Activated CD8-positive, alpha-beta T cell treated with anti-CD3 and anti-CD28 coated beads, Interleukin-2, amount 10 ng/mL, durations not matched to agents 7 days and 5 days (primary cell): ENCODE results near the gene ZFYVE9. TPM values are rescaled to one million over a fixed set of nuclear protein-coding genes. Genes with fewer than 3 reads are reported as not detected.
"Not testable (repeated sequence)": the region's sequence is repeated elsewhere in the genome, so short reads cannot be mapped to it uniquely, and the experiment has no call there.

Source experiments
- ATAC-seq: fragments of 150-1000 bp; cut with Tn5 transposase; one replicate; pipeline ENCODE4 v1.10.0; 2021; ENCODE audit warnings: moderate library complexity
- CTCF ChIA-PET: fragments of 350-600 bp; sonication (Branson Sonifier 250); formaldehyde crosslinking; loops from one replicate; lab custom pipeline; 2021; ENCODE audit warnings: antibody characterized with exemption; lab: Charles Lee
- POLR2A ChIA-PET: fragments of 350-600 bp; sonication (Branson Sonifier 250); formaldehyde crosslinking; loops from one replicate; lab custom pipeline; 2021; ENCODE audit warnings: antibody characterized with exemption; lab: Charles Lee
- DNase-seq: peaks from one replicate; pipeline ENCODE4 v3.0.0-alpha.2; 2020
- H3K27ac Mint-ChIP-seq: one replicate; pipeline ENCODE4 v1.8.0; 2021; ENCODE audit warnings: mild to moderate bottlenecking, mixed read lengths
- H3K27me3 Mint-ChIP-seq: one replicate; pipeline ENCODE4 v1.8.0; 2021; ENCODE audit warnings: low read depth, mixed read lengths
- H3K36me3 Mint-ChIP-seq: one replicate; pipeline ENCODE4 v1.8.0; 2021; ENCODE audit warnings: low read depth, mixed read lengths
- H3K4me1 Mint-ChIP-seq: one replicate; pipeline ENCODE4 v1.8.0; 2021; ENCODE audit warnings: low read depth, mixed read lengths
- H3K4me3 Mint-ChIP-seq: one replicate; pipeline ENCODE4 v1.8.0; 2021; ENCODE audit warnings: mild to moderate bottlenecking, mixed read lengths
- H3K9me3 Mint-ChIP-seq: one replicate; pipeline ENCODE4 v1.8.0; 2022; ENCODE audit warnings: mixed read lengths; ENCODE audit not compliant: insufficient read depth
- total RNA-seq, 2 experiments: library from RNA; stranded (reverse); gene quantifications; one replicate each; pipeline ENCODE4 v1.2.3, GENCODE V29; 2021

Gene ZFYVE9
- total RNA-seq, 2 experiments from 2014 or later, result 1.4 to 1.6 TPM

DNA sequence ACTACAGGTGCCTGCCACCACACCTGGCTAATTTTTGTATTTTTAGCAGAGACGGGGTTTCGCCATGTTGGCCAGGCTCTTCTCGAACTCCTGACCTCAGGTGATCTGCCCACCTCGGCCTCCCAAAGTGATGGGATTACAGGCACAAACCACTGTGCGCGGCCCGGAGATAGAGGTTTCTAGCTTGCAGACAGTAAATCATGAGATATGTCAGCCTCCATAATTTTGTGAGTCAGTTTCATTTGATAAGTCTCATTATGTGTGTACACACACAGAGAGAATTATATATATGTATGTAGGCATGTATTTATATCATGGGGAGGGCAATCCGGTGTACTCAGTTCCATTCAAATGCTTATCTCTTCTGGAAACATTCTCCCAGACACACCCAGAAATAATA lies 64.8 kb downstream of the ZFYVE9 start:
- POLR2A ChIA-PET, result not testable (repeated sequence)

GRCh38 chr1:52209429-52209828 lies 67.5 kb downstream of the ZFYVE9 start:
- DNase-seq, result no peak
- ChIA-PET POLR2A (no interaction called here), CTCF (no interaction called here)
- Mint-ChIP-seq H3K27me3 (no peaks in the 10 kb centered on the region), H3K4me1 (no peaks in the 10 kb centered on the region), H3K36me3 (no peaks in the 10 kb centered on the region), H3K27ac (no peak overlapping the region), H3K9me3 (no peaks in the 10 kb centered on the region), H3K4me3 (no peak overlapping the region)
- ATAC-seq, result no peak

More for the DNA sequence above, 64.8 kb downstream of the ZFYVE9 start:
- ATAC-seq, DNase-seq, H3K9me3 Mint-ChIP-seq, CTCF ChIA-PET, H3K27ac Mint-ChIP-seq, H3K4me3 Mint-ChIP-seq, H3K4me1 Mint-ChIP-seq, H3K36me3 Mint-ChIP-seq, H3K27me3 Mint-ChIP-seq: not testable (repeated sequence)

DNA sequence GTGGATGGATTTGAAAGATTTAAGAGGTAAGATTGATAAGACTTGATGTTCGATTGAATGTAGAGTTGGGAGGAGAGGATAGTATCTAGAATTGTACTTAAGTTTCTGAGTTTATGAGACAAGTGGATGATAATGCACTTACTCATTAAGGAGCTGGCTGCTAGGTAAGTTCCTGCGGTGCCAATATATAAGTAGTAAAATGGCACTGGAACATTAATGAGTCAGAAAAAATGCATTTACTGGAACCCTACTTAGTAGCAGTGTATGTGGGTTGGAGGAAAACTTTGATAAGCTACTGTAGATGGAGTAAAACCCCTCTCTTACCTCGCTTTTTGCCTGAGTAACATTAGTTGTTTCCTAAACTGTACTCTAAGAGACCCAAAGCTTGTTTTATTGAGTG lies 68.2 kb downstream of the ZFYVE9 start:
- DNase-seq (no peak), ATAC-seq (no peak)
- H3K27ac Mint-ChIP-seq, result no peak overlapping the region
- no peaks in the 10 kb centered on the region for H3K27me3 Mint-ChIP-seq
- ChIA-PET CTCF (no interaction called here), POLR2A (interaction anchor here (0.7 kb wide), 1 partner anchor 69 kb away, joined by 3 read pairs; no protein-coding TSS in a partner anchor)
- H3K36me3 Mint-ChIP-seq, result no peaks in the 10 kb centered on the region
- H3K4me1 Mint-ChIP-seq, result no peaks in the 10 kb centered on the region
- H3K4me3 Mint-ChIP-seq, result no peak overlapping the region
- H3K9me3 Mint-ChIP-seq, result peaks cover 2% of the 10 kb centered on the region

DNA sequence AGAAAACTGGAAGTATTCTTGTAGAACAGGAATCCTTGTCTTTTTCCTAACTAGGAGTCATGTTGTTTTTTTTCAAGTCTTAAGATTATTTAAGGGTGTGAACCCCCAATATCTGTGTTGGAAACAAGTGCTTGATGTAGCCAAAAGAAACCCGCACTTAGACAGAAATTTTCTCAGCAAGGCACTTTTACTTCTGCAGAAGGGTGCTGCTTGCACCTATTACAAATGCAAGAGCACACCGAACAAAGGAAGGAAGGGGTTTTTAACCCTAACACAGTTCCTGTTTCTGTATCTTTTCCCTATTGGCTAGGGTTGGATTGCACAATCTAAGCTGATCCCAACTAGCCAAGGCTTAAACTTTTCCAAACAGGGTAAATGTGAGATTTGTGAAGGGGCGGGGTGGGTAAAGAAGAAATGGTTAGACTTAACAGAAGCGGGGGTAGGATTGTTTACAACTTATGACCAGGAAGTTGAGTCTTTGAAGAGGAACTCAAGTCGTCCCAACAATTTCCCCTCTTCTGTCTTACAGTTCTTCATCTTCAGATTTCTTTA lies 75.1 kb downstream of the ZFYVE9 start:
- ChIA-PET POLR2A (no interaction called here), CTCF (no interaction called here)
- ATAC-seq (no peak), DNase-seq (no peak)
- Mint-ChIP-seq H3K36me3 (peaks cover 13% of the 10 kb centered on the region), H3K4me3 (no peak overlapping the region), H3K27me3 (no peaks in the 10 kb centered on the region), H3K9me3 (peaks cover 23% of the 10 kb centered on the region), H3K4me1 (no peaks in the 10 kb centered on the region), H3K27ac (no peak overlapping the region)

GRCh38 chr1:52225174-52225573 lies 83.3 kb downstream of the ZFYVE9 start:
- peaks cover 14% of the 10 kb centered on the region for H3K9me3 Mint-ChIP-seq
- POLR2A ChIA-PET, result no interaction called here
- H3K36me3 Mint-ChIP-seq, result no peaks in the 10 kb centered on the region
- ATAC-seq (no peak), DNase-seq (no peak)
- H3K27ac Mint-ChIP-seq, result no peak overlapping the region
- no peaks in the 10 kb centered on the region for H3K4me1 Mint-ChIP-seq
- CTCF ChIA-PET, result no interaction called here
- no peaks in the 10 kb centered on the region for H3K27me3 Mint-ChIP-seq
- no peak overlapping the region for H3K4me3 Mint-ChIP-seq

- Mint-ChIP-seq H3K27ac (no peak overlapping the region), H3K36me3 (no peaks in the 10 kb centered on the region), H3K4me3 (no peak overlapping the region), H3K27me3 (no peaks in the 10 kb centered on the region), H3K4me1 (no peaks in the 10 kb centered on the region), H3K9me3 (peaks cover 14% of the 10 kb centered on the region)
- ChIA-PET CTCF (no interaction called here), POLR2A (no interaction called here)
- no peak for DNase-seq
- ATAC-seq, result no peak
Measured at GRCh38 chr1:52229494-52229893, 87.6 kb downstream of the ZFYVE9 start.

GRCh38 chr1:52233463-52233862 lies 91.6 kb downstream of the ZFYVE9 start:
- Mint-ChIP-seq H3K36me3 (no peaks in the 10 kb centered on the region), H3K27ac (no peak overlapping the region), H3K4me1 (no peaks in the 10 kb centered on the region), H3K27me3 (no peaks in the 10 kb centered on the region), H3K9me3 (no peaks in the 10 kb centered on the region), H3K4me3 (no peak overlapping the region)
- ChIA-PET POLR2A (no interaction called here), CTCF (no interaction called here)
- DNase-seq, result no peak
- ATAC-seq, result no peak

- DNase-seq (no peak), ATAC-seq (no peak)
- Mint-ChIP-seq H3K9me3 (no peaks in the 10 kb centered on the region), H3K27ac (no peak overlapping the region), H3K4me1 (no peaks in the 10 kb centered on the region), H3K4me3 (no peak overlapping the region), H3K27me3 (no peaks in the 10 kb centered on the region), H3K36me3 (no peaks in the 10 kb centered on the region)
- POLR2A ChIA-PET, result no interaction called here
- CTCF ChIA-PET, result no interaction called here
Measured at GRCh38 chr1:52234014-52234413, 92.1 kb downstream of the ZFYVE9 start.

DNA sequence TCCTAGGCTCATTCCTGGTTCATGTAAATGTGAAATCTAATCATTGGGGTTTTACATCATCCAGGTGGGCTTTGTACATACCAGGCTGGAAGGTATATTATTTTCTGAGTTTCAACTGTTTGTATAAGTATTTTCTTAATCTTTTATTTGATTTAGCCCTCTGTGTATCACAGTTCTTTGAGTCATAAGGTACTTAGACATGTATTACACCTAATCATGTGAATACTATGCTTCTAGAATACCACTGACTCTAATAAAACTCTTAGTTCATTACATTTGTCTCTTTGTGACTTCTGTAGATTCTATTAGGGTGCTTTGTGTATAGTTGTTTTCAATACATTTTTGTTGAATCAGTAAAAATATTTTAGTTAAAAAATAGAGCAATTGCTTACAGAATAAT lies 92.8 kb downstream of the ZFYVE9 start:
- Mint-ChIP-seq H3K27ac (no peak overlapping the region), H3K27me3 (no peaks in the 10 kb centered on the region), H3K9me3 (no peaks in the 10 kb centered on the region), H3K36me3 (no peaks in the 10 kb centered on the region), H3K4me1 (no peaks in the 10 kb centered on the region), H3K4me3 (no peak overlapping the region)
- ChIA-PET POLR2A (no interaction called here), CTCF (no interaction called here)
- ATAC-seq (no peak), DNase-seq (no peak)

DNA sequence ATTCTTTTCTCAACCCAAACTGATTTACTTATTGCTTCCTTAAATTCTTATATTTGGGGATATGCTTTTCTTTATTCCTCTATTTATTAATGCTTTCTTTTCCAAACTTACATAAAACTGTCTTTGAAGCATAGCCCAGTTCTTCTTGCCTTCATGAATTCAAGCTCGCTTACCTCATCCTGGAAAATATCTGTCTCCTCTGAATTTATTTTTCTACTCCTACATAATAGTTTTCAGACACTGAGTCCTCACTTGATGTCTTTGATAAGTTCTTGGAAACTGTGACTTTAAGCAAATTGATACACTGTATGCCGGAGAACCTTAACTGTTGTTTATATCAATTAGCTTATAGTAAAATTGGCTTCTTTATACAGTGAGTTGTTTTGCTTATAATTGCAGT lies 93.8 kb downstream of the ZFYVE9 start:
- ChIA-PET POLR2A (no interaction called here), CTCF (no interaction called here)
- no peak overlapping the region for H3K27ac Mint-ChIP-seq
- no peaks in the 10 kb centered on the region for H3K27me3 Mint-ChIP-seq
- DNase-seq (no peak), ATAC-seq (no peak)
- H3K4me3 Mint-ChIP-seq, result no peak overlapping the region
- H3K36me3 Mint-ChIP-seq, result no peaks in the 10 kb centered on the region
- peaks cover 1% of the 10 kb centered on the region for H3K4me1 Mint-ChIP-seq
- no peaks in the 10 kb centered on the region for H3K9me3 Mint-ChIP-seq

GRCh38 chr1:52237430-52237829 lies 95.5 kb downstream of the ZFYVE9 start:
- H3K36me3 Mint-ChIP-seq, result no peaks in the 10 kb centered on the region
- no peaks in the 10 kb centered on the region for H3K9me3 Mint-ChIP-seq
- ChIA-PET POLR2A (no interaction called here), CTCF (no interaction called here)
- no peak overlapping the region for H3K27ac Mint-ChIP-seq
- no peaks in the 10 kb centered on the region for H3K27me3 Mint-ChIP-seq
- no peak for DNase-seq
- peaks cover 1% of the 10 kb centered on the region for H3K4me1 Mint-ChIP-seq
- no peak for ATAC-seq
- no peak overlapping the region for H3K4me3 Mint-ChIP-seq

- peaks cover 1% of the 10 kb centered on the region for H3K4me1 Mint-ChIP-seq
- H3K9me3 Mint-ChIP-seq, result no peaks in the 10 kb centered on the region
- no peaks in the 10 kb centered on the region for H3K27me3 Mint-ChIP-seq
- ChIA-PET CTCF (no interaction called here), POLR2A (no interaction called here)
- ATAC-seq (no peak), DNase-seq (no peak)
- H3K4me3 Mint-ChIP-seq, result no peak overlapping the region
- no peaks in the 10 kb centered on the region for H3K36me3 Mint-ChIP-seq
- H3K27ac Mint-ChIP-seq, result no peak overlapping the region
Measured at GRCh38 chr1:52238474-52238873, 96.6 kb downstream of the ZFYVE9 start.
